WTC11 (cell line): Measurements from ENCODE around the gene ADCY5.

ENCODE experiments used
- CBFB ChIP-seq: sonication (generic); formaldehyde crosslinking; IDR thresholded peaks from 2 replicates; pipeline ENCODE4 v1.8.1; 2022; ENCODE audit warnings: mild to moderate bottlenecking, low read depth, missing genetic modification reagents
- CREB1 ChIP-seq: sonication (generic); formaldehyde crosslinking; IDR thresholded peaks from 2 replicates; pipeline ENCODE4 v1.8.0; 2023; ENCODE audit warnings: mild to moderate bottlenecking, missing genetic modification reagents
- NR2C2 ChIP-seq: sonication (generic); formaldehyde crosslinking; IDR thresholded peaks from 2 replicates; pipeline ENCODE4 v1.8.0; 2022; ENCODE audit warnings: mild to moderate bottlenecking, missing genetic modification reagents
- SP1 ChIP-seq: sonication (generic); formaldehyde crosslinking; conservative IDR thresholded peaks from 2 replicates; pipeline ENCODE4 v1.8.1; 2022; ENCODE audit warnings: missing genetic modification reagents
- ZNF232 ChIP-seq: sonication (generic); formaldehyde crosslinking; IDR thresholded peaks from 2 replicates; pipeline ENCODE4 v1.8.0; 2022; ENCODE audit warnings: mild to moderate bottlenecking, missing genetic modification reagents
- ZNF263 ChIP-seq: sonication (generic); formaldehyde crosslinking; IDR thresholded peaks from 2 replicates; pipeline ENCODE4 v1.8.1; 2022; ENCODE audit warnings: low read depth, mild to moderate bottlenecking, moderate library complexity, missing genetic modification reagents
- TF ChIP-seq, protein P1 (sequence below): fragments of 200-600 bp; IDR thresholded peaks from 2 replicates; pipeline ENCODE4 v1.8.0; 2022; ENCODE audit warnings: antibody characterized with exemption
- TF ChIP-seq, protein P2 (sequence below): sonication (generic); formaldehyde crosslinking; IDR thresholded peaks from 2 replicates; pipeline ENCODE4 v1.8.1; 2022; ENCODE audit warnings: low read depth, missing genetic modification reagents, borderline replicate concordance
- TF ChIP-seq, protein P3 (sequence below): fragments of 250-450 bp; sonication (Bioruptor Pico); IDR thresholded peaks from 2 replicates; pipeline ENCODE4 v2.1.2; 2022; ENCODE audit warnings: mild to moderate bottlenecking, moderate library complexity
- TF ChIP-seq, protein P4 (sequence below): sonication (generic); formaldehyde crosslinking; IDR thresholded peaks from 2 replicates; pipeline ENCODE4 v1.8.0; 2023; ENCODE audit warnings: mild to moderate bottlenecking, missing genetic modification reagents

DNA sequence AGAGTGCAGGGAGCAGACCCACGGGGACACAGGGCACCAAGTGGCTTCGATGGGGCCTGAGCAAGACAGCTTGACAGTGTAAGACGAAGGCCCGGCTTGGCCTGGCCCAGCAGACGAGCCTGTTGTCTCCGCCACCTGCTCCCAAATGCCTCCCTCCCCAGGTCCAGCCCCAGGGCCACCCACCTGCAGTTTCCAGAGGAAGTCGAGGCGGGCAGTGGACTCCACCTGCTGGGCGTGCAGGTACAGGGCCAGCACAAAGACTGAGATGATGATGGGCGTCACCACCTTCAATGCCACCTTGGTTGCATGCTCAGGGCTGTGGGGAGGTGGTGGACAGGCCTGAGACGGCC is 153.0 kb downstream of the ADCY5 start:
- TF ChIP-seq NR2C2 (CRISPR knock-in tag) = no peak
- no peak for TF ChIP-seq CBFB
- TF ChIP-seq, protein P1, sequence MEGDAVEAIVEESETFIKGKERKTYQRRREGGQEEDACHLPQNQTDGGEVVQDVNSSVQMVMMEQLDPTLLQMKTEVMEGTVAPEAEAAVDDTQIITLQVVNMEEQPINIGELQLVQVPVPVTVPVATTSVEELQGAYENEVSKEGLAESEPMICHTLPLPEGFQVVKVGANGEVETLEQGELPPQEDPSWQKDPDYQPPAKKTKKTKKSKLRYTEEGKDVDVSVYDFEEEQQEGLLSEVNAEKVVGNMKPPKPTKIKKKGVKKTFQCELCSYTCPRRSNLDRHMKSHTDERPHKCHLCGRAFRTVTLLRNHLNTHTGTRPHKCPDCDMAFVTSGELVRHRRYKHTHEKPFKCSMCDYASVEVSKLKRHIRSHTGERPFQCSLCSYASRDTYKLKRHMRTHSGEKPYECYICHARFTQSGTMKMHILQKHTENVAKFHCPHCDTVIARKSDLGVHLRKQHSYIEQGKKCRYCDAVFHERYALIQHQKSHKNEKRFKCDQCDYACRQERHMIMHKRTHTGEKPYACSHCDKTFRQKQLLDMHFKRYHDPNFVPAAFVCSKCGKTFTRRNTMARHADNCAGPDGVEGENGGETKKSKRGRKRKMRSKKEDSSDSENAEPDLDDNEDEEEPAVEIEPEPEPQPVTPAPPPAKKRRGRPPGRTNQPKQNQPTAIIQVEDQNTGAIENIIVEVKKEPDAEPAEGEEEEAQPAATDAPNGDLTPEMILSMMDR = no peak
- TF ChIP-seq, protein P2, sequence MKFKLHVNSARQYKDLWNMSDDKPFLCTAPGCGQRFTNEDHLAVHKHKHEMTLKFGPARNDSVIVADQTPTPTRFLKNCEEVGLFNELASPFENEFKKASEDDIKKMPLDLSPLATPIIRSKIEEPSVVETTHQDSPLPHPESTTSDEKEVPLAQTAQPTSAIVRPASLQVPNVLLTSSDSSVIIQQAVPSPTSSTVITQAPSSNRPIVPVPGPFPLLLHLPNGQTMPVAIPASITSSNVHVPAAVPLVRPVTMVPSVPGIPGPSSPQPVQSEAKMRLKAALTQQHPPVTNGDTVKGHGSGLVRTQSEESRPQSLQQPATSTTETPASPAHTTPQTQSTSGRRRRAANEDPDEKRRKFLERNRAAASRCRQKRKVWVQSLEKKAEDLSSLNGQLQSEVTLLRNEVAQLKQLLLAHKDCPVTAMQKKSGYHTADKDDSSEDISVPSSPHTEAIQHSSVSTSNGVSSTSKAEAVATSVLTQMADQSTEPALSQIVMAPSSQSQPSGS (CRISPR knock-in tag) = no peak
- TF ChIP-seq ZNF263 (CRISPR knock-in tag) = no peak
- TF ChIP-seq CREB1 = no peak
- TF ChIP-seq ZNF232 (CRISPR knock-in tag) = no peak
- TF ChIP-seq, protein P3, sequence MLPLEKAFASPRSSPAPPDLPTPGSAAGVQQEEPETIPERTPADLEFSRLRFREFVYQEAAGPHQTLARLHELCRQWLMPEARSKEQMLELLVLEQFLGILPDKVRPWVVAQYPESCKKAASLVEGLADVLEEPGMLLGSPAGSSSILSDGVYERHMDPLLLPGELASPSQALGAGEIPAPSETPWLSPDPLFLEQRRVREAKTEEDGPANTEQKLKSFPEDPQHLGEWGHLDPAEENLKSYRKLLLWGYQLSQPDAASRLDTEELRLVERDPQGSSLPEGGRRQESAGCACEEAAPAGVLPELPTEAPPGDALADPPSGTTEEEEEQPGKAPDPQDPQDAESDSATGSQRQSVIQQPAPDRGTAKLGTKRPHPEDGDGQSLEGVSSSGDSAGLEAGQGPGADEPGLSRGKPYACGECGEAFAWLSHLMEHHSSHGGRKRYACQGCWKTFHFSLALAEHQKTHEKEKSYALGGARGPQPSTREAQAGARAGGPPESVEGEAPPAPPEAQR (CRISPR knock-in tag) = no peak
- TF ChIP-seq SP1 (CRISPR knock-in tag) = no peak
- TF ChIP-seq, protein P4, sequence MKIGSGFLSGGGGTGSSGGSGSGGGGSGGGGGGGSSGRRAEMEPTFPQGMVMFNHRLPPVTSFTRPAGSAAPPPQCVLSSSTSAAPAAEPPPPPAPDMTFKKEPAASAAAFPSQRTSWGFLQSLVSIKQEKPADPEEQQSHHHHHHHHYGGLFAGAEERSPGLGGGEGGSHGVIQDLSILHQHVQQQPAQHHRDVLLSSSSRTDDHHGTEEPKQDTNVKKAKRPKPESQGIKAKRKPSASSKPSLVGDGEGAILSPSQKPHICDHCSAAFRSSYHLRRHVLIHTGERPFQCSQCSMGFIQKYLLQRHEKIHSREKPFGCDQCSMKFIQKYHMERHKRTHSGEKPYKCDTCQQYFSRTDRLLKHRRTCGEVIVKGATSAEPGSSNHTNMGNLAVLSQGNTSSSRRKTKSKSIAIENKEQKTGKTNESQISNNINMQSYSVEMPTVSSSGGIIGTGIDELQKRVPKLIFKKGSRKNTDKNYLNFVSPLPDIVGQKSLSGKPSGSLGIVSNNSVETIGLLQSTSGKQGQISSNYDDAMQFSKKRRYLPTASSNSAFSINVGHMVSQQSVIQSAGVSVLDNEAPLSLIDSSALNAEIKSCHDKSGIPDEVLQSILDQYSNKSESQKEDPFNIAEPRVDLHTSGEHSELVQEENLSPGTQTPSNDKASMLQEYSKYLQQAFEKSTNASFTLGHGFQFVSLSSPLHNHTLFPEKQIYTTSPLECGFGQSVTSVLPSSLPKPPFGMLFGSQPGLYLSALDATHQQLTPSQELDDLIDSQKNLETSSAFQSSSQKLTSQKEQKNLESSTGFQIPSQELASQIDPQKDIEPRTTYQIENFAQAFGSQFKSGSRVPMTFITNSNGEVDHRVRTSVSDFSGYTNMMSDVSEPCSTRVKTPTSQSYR (CRISPR knock-in tag) = no peak
